ENCODE data around the gene PPIG. TPM values are rescaled to one million over a fixed set of nuclear protein-coding genes. Genes with fewer than 3 reads are reported as not detected.
"Not testable (repeated sequence)": the region's sequence is repeated elsewhere in the genome, so short reads cannot be mapped to it uniquely, and the experiment has no call there.

PPIG gene
- polyA plus RNA-seq, 1 of the 3 experiments (the other 2 are of a cell fraction): 8.3 TPM

DNA sequence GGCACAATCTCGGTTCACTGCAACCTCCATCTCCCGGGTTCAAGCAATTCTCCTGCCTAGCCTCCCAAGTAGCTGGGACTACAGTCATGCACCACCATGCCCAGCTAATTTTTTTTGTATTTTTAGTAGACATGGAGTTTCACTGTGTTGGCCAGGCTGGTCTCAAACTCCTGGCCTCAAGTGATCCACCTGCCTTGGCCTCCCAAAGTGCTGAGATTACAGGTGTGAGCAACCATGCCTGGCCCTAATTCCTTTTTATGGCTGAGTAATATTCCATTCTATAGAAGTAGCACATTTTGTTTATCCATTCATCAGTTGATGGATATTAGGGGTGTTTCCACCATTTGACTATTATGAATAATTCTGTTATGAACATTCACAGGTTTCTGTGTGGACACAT lies 100.6 kb downstream of the PPIG start:
- H3K4me1 ChIP-seq (ENCODE audit: control insufficient read depth in 1 of 2, insufficient read depth in 2 of 2, low read depth in 1 of 2, low read length in 1 of 2); H4K20me1 ChIP-seq (ENCODE audit: insufficient read depth); DNase-seq; H3K9ac ChIP-seq; H3K27me3 ChIP-seq (ENCODE audit: insufficient read depth); H3K79me2 ChIP-seq (ENCODE audit: insufficient read depth); H3K9me3 ChIP-seq; H2AFZ ChIP-seq (ENCODE audit: low read depth); H3K27ac ChIP-seq (ENCODE audit: low read depth in 2 of 2, low read length in 1 of 2); H3K4me2 ChIP-seq; POLR2A ChIA-PET; H3F3A ChIP-seq (replicated peaks; ENCODE audit: insufficient read depth); H3K36me3 ChIP-seq (replicated peaks in 1 of 2; ENCODE audit: control insufficient read depth in 1 of 2, insufficient read depth in 2 of 2, low read length in 1 of 2); H3K4me3 ChIP-seq (ENCODE audit: low read depth in 2 of 2, low read length in 1 of 2); H3K9me2 ChIP-seq: not testable (repeated sequence)
- CTCF ChIA-PET: interaction anchor here (2.4 kb wide), 1 partner anchor 8 kb away, joined by 9 read pairs; the partner anchor contains the start of gene CFAP210
- WGBS (ENCODE audit: low lambda C conversion rate): 85% methylated on average over 2 of the region's 2 CpGs

DNA sequence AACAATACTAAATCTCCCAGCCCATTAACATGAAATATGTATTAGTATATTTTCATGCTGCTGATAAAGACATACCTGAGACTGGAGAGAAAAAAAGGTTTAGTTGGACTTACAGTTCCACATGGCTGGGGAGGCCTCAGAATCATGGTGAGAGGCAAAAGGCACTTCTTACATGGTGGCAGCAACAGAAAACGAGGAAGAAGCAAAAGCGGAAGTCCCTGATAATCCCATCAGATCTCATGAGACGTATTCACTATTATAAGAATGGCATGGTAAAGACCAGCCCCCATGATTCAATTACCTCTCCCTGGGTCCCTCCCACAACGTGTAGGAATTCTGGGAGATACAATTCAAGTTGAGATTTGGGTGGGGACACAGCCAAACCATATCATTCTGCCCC lies 102.7 kb downstream of the PPIG start:
- H3K4me3 ChIP-seq (ENCODE audit: low read depth in 2 of 2, low read length in 1 of 2); H2AFZ ChIP-seq (ENCODE audit: low read depth); H3K27me3 ChIP-seq (ENCODE audit: insufficient read depth); H4K20me1 ChIP-seq (ENCODE audit: insufficient read depth); H3K79me2 ChIP-seq (ENCODE audit: insufficient read depth); H3K4me1 ChIP-seq (ENCODE audit: control insufficient read depth in 1 of 2, insufficient read depth in 2 of 2, low read depth in 1 of 2, low read length in 1 of 2); H3K27ac ChIP-seq (ENCODE audit: low read depth in 2 of 2, low read length in 1 of 2); CTCF ChIA-PET; H3K4me2 ChIP-seq; DNase-seq; H3K36me3 ChIP-seq (replicated peaks in 1 of 2; ENCODE audit: control insufficient read depth in 1 of 2, insufficient read depth in 2 of 2, low read length in 1 of 2); POLR2A ChIA-PET; H3F3A ChIP-seq (replicated peaks; ENCODE audit: insufficient read depth); H3K9me3 ChIP-seq; H3K9ac ChIP-seq; H3K9me2 ChIP-seq: not testable (repeated sequence)
- WGBS (ENCODE audit: low lambda C conversion rate): 71% methylated on average over 4 of the region's 4 CpGs

DNA sequence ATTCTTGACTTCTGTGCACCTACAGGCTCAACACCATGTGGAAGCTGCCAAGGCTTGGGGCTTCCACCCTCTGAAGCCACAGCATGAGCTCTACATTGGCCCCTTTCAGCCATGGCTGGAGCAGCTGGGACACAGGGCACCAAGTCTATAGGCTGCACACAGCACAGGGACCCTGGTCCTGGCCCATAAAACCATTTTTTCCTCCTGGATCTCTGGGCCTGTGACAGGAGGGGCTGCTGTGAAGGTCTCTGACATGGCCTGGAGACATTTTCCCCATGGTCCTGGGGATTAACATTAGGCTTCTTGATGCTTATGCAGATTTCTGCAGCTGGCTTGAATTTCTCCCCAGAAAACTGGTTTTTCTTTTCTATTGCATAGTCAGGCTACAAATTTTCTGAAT lies 103.8 kb downstream of the PPIG start:
- H3K9me2 ChIP-seq; H3K9me3 ChIP-seq; H4K20me1 ChIP-seq (ENCODE audit: insufficient read depth); H3K4me2 ChIP-seq; H3K4me1 ChIP-seq (ENCODE audit: control insufficient read depth in 1 of 2, insufficient read depth in 2 of 2, low read depth in 1 of 2, low read length in 1 of 2); H3K9ac ChIP-seq; H3F3A ChIP-seq (replicated peaks; ENCODE audit: insufficient read depth); H3K36me3 ChIP-seq (replicated peaks in 1 of 2; ENCODE audit: control insufficient read depth in 1 of 2, insufficient read depth in 2 of 2, low read length in 1 of 2); CTCF ChIA-PET; DNase-seq; POLR2A ChIA-PET; H3K4me3 ChIP-seq (ENCODE audit: low read depth in 2 of 2, low read length in 1 of 2); H3K79me2 ChIP-seq (ENCODE audit: insufficient read depth); H3K27me3 ChIP-seq (ENCODE audit: insufficient read depth); H2AFZ ChIP-seq (ENCODE audit: low read depth); H3K27ac ChIP-seq (ENCODE audit: low read depth in 2 of 2, low read length in 1 of 2): not testable (repeated sequence)

DNA sequence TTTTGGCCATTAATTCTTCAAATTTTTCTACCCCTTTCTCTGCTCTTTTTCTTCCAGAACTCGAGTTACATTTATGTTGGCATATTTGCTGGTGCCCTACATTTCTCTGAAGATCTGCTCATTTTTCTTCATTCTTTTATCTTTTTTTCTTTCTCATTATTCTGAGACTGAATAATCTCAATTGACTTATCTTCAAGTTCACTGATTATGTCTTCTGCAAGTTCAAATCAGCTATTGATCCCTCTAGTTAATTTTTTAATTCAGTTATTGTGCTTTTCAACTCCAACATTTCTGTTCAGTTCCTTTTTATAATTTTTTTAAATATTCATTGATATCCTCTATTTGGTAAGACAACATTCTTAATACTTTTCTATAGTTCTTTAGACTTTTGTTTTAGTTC lies 106.8 kb downstream of the PPIG start:
- DNase-seq: no peak
- H3K4me3 ChIP-seq (ENCODE audit: low read depth in 2 of 2, low read length in 1 of 2): no peak overlapping the region
- ChIA-PET CTCF (interaction anchor here (1.8 kb wide), 1 partner anchor 19 kb away, joined by 4 read pairs; no protein-coding TSS in a partner anchor), POLR2A (no interaction called here)
- no peaks in the 10 kb centered on the region; the same call in 1 of the 2 replicates for H3K9me3 ChIP-seq
- TF ChIP-seq MEF2A (IDR thresholded peaks at IDR 0.05; ENCODE audit: borderline replicate concordance, low read depth): no peak
- no peak for TF ChIP-seq POLR2AphosphoS5 (IDR thresholded peaks at IDR 0.05; ENCODE audit: low read depth, low read length)
- no peak for TF ChIP-seq TAF1 (IDR thresholded peaks at IDR 0.05; ENCODE audit: borderline replicate concordance, low read depth, low read length)
- no peak for TF ChIP-seq ELF1 (IDR thresholded peaks at IDR 0.05)
- TF ChIP-seq MXI1 (IDR thresholded peaks at IDR 0.05; ENCODE audit: low read depth, low read length): no peak
- no peak for TF ChIP-seq SMC3 (IDR thresholded peaks at IDR 0.05; ENCODE audit: low read depth, low read length)
- TF ChIP-seq, protein P1, sequence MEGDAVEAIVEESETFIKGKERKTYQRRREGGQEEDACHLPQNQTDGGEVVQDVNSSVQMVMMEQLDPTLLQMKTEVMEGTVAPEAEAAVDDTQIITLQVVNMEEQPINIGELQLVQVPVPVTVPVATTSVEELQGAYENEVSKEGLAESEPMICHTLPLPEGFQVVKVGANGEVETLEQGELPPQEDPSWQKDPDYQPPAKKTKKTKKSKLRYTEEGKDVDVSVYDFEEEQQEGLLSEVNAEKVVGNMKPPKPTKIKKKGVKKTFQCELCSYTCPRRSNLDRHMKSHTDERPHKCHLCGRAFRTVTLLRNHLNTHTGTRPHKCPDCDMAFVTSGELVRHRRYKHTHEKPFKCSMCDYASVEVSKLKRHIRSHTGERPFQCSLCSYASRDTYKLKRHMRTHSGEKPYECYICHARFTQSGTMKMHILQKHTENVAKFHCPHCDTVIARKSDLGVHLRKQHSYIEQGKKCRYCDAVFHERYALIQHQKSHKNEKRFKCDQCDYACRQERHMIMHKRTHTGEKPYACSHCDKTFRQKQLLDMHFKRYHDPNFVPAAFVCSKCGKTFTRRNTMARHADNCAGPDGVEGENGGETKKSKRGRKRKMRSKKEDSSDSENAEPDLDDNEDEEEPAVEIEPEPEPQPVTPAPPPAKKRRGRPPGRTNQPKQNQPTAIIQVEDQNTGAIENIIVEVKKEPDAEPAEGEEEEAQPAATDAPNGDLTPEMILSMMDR (IDR thresholded peaks at IDR 0.05): no peak
- no peak for TF ChIP-seq GATA2 (CRISPR knock-in tag; IDR thresholded peaks at IDR 0.05)
- no peak for TF ChIP-seq FOSL2 (IDR thresholded peaks at IDR 0.05; ENCODE audit: borderline replicate concordance, low read depth)
- TF ChIP-seq FOXM1 (IDR thresholded peaks at IDR 0.05; ENCODE audit: low read depth): no peak
- no peak for TF ChIP-seq NFIC (IDR thresholded peaks at IDR 0.05; ENCODE audit: borderline replicate concordance)
- TF ChIP-seq RXRA (IDR thresholded peaks at IDR 0.05; ENCODE audit: borderline replicate concordance, low read depth): no peak
- no peaks in the 10 kb centered on the region for H3K27me3 ChIP-seq (ENCODE audit: insufficient read depth)
- H3K4me2 ChIP-seq: no peak overlapping the region
- H3K27ac ChIP-seq (ENCODE audit: low read depth in 2 of 2, low read length in 1 of 2): no peak overlapping the region
- H3K4me1 ChIP-seq (ENCODE audit: control insufficient read depth in 1 of 2, insufficient read depth in 2 of 2, low read depth in 1 of 2, low read length in 1 of 2): peaks cover 5 to 7% of the 10 kb centered on the region in 2 experiments; a peak in 3 of 4 replicates
- 56% methylated on average over 1 of the region's 1 CpG for WGBS (ENCODE audit: low lambda C conversion rate)
- no peak overlapping the region for H3K9ac ChIP-seq
- no peaks in the 10 kb centered on the region for H3K36me3 ChIP-seq (replicated peaks in 1 of 2; ENCODE audit: control insufficient read depth in 1 of 2, insufficient read depth in 2 of 2, low read length in 1 of 2)
- H2AFZ ChIP-seq (ENCODE audit: low read depth): no peak overlapping the region
- no peaks in the 10 kb centered on the region for H3F3A ChIP-seq (replicated peaks; ENCODE audit: insufficient read depth)
- H4K20me1 ChIP-seq (ENCODE audit: insufficient read depth): no peaks in the 10 kb centered on the region
- no peaks in the 10 kb centered on the region for H3K9me2 ChIP-seq
- H3K79me2 ChIP-seq (ENCODE audit: insufficient read depth): 0 out of 2 replicates have a peak, but pooled peaks cover 8% of the 10 kb centered on the region
